Rectal smooth muscle tissue (tissue), 1 donor: ENCODE data around the gene RFX2.

Experiments used
- H3K27ac ChIP-seq: one replicate; pipeline ENCODE4 v1.7.0; 2013; ENCODE audit warnings: low read depth, low read length, inconsistent platforms
- H3K27me3 ChIP-seq: one replicate; pipeline ENCODE4 v1.7.0; 2013; ENCODE audit warnings: low read length; ENCODE audit not compliant: control insufficient read depth, insufficient read depth
- H3K36me3 ChIP-seq: one replicate; pipeline ENCODE4 v1.7.0; 2013; ENCODE audit warnings: low read length; ENCODE audit not compliant: control insufficient read depth, insufficient read depth
- H3K4me1 ChIP-seq: one replicate; pipeline ENCODE4 v1.7.0; 2013; ENCODE audit warnings: low read length; ENCODE audit not compliant: control insufficient read depth, insufficient read depth
- H3K4me3 ChIP-seq: one replicate; pipeline ENCODE4 v1.7.0; 2013; ENCODE audit warnings: low read length
- H3K9ac ChIP-seq: one replicate; pipeline ENCODE4 v1.7.0; 2013; ENCODE audit warnings: low read length

RFX2 gene

DNA sequence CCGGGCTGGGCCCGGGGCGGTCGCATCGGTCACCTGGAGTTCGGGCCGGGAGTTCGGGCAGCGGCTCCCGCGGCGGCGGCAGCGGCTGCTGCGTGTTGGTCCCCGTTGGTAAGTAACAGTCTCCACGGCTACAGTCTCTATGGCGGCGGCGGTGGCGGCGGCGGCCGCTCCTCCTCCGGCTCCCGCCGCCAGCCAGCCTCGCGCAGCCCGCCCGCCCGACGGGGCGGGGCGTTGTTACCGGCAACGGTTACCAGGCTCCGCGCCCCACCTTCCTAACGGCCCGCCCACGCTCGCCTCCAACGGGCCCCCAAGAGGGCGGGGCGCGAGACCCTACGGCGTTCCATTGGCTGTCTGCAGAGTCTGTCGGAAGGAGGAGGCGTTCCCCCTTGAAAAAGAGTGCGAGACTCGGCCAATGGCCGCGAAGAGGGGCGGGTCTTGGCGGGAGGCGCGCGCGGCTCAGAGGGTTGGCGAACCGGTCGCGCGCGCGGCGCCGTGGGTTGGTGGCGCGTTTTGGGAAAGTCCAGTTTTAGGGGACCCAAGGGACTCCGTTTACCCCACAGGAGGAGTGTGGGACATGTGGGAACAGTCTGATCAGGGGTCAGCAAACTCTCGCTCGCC is at the start of gene RFX2:
RFX2 (minus strand) TSS at position 141 of the 618 bp plus-strand sequence. CDS start 63,004 bp downstream, outside the sequence.
- Histone ChIP-seq H3K9ac (peak within 1 kb of the TSS; percentile 62), H3K27ac (peak within 1 kb of the TSS; percentile 95), H3K36me3 (no peaks in the 10 kb centered on the region), H3K4me3 (peak within 1 kb of the TSS; percentile 88), H3K27me3 (no peaks in the 10 kb centered on the region), H3K4me1 (no peaks in the 10 kb centered on the region)

DNA sequence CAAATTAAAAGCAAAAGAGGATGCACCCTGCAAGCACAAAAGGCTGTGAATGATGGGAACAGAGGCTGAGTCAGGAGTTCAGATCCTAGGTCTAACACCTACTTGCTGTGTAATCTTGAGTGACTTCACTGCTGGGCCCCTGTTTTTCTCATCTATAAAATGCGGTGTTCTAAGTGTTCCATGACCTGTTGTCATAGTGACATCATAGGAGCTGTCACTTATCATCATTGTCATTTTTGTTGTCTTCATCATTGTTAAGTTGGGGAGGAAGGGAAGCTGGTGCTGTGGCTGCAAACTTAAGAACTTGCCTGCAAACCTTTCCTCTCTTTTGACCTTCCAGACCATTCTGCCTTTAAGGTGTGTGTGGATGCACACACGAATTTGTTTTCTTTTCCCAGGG is 45.7 kb upstream of the RFX2 start:
- Histone ChIP-seq H3K27ac (no peak overlapping the region), H3K36me3 (no peaks in the 10 kb centered on the region), H3K9ac (no peak overlapping the region), H3K27me3 (no peaks in the 10 kb centered on the region), H3K4me1 (no peaks in the 10 kb centered on the region), H3K4me3 (no peak overlapping the region)

DNA sequence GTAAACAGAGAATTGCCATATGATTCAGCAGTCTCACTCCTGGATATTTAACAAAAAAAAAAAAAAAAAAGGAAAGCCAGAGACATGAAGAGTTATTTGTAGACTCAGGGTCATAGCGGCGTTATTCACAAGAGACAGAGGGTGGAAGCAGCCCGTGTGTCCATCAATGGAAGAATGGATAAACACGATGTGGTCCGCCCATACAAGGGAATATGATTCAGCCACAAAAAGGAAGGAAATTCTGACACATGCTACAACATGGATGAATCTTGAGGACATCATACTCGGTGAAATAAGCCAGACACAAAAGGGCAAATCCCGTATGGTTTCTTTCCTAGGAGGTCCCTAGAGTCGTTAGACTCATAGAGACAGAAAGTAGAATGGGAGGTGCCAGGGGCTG is 40.0 kb upstream of the RFX2 start:
- no peaks in the 10 kb centered on the region for H3K36me3 ChIP-seq
- H3K4me1 ChIP-seq, result no peaks in the 10 kb centered on the region
- H3K27me3 ChIP-seq, result no peaks in the 10 kb centered on the region
- no peak overlapping the region for H3K4me3 ChIP-seq
- H3K9ac ChIP-seq, result no peak overlapping the region
- no peak overlapping the region for H3K27ac ChIP-seq

DNA sequence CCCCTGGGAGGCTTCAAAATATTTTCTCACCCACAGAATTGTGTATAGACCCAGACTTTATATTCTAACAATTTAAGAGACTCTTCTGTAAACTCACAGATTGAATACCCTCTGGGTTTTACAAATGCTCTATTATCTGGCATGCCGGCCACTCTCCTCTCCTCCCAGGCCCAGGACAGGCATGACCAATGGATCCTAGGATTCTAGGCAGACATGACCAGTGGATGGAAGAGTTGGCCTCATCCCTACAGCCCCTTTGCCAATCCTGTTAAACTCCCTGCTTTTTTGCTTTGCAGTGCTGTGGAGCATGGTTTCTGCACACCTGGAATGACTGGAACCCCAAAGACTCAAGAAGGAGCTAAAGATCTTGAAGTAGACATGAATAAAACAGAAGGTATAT is 30.9 kb upstream of the RFX2 start:
- Histone ChIP-seq H3K36me3 (no peaks in the 10 kb centered on the region), H3K4me1 (no peaks in the 10 kb centered on the region), H3K27me3 (no peaks in the 10 kb centered on the region), H3K27ac (no peak overlapping the region), H3K4me3 (no peak overlapping the region), H3K9ac (no peak overlapping the region)

DNA sequence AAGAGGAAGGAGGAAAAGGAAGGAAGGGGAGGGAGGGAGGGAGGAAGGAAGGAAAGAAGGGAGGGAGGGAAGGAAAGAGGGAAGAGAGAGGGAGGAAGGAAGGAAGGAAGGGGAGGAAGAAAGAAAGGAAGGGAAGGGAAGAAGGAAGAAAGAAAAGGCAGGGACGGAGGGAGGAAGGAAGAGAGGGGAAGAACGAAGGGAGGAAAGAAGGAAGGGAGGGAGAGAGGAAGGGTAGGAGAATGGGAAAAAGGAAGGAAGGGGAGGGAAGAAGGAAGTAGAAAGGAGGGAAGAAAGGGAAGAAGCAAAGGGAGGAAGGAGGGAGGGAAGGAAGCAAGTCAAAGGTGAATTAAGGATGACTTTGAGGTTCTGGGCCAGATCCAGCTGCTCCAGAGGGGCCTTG is 28.2 kb upstream of the RFX2 start:
- Histone ChIP-seq H3K4me3 (no peak overlapping the region), H3K4me1 (no peaks in the 10 kb centered on the region), H3K9ac (no peak overlapping the region), H3K27me3 (no peaks in the 10 kb centered on the region), H3K27ac (no peak overlapping the region), H3K36me3 (no peaks in the 10 kb centered on the region)

DNA sequence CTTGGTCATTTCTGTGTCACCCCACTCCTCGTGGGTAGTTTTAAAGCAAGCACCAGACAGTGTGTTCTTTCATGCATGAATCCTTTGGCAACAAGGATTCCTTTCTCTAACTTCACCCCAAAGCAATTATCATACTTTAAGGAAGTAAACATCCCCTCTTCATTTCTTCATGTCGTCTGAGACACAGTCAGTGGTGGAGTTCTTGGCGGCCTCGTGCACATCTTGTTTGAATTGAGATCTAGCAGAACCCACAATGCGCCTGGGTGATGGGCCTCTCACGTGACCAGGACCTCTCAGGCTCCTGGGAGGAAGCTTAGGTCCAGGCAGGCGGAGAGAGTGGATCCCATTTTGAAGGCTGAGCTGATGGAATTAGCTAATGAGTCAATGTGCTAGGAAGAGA is 27.8 kb upstream of the RFX2 start:
- Histone ChIP-seq H3K27ac (no peak overlapping the region), H3K4me1 (no peaks in the 10 kb centered on the region), H3K9ac (no peak overlapping the region), H3K36me3 (no peaks in the 10 kb centered on the region), H3K4me3 (no peak overlapping the region), H3K27me3 (no peaks in the 10 kb centered on the region)

DNA sequence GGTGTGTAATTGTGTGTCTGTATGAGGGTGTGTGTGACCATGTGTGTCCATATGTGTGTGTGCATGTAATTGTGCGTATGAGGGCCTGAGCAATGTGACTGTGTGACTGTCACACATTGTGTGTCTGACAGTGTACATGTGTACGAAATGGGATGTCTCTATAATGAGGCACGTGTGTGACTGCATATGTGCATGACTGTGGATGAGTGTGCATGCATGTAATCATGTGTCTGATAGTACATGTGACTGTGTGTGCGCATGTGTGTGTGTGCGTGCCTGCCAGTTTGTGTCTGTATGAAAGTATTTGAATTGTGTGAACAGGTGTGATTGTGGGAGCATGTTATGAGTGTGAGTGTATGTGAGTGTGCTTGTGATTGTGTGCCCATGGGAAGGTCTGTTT is 22.9 kb upstream of the RFX2 start:
- H3K36me3 ChIP-seq, result no peaks in the 10 kb centered on the region
- no peak overlapping the region for H3K4me3 ChIP-seq
- H3K27ac ChIP-seq, result no peak overlapping the region
- no peaks in the 10 kb centered on the region for H3K4me1 ChIP-seq
- H3K27me3 ChIP-seq, result no peaks in the 10 kb centered on the region
- no peak overlapping the region for H3K9ac ChIP-seq

DNA sequence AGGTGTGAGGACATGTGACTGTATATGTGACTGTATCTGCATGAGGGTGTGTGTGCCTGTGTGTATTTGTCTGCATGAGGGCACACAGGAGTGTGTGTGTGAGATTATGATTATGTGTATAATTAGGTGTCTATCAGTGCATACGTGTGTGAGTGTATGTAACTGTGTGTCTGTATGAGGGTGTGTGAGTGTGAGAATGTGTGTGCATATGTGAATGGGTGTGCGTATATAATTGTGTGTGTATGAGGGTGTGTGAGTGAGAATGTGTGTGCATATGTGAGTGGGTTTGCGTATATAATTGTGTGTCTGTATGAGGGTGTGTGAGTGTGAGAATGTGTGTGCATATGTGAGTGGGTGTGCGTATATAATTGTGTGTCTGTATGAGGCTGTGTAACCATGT is 22.2 kb upstream of the RFX2 start:
- Histone ChIP-seq H3K9ac (no peak overlapping the region), H3K36me3 (no peaks in the 10 kb centered on the region), H3K27me3 (no peaks in the 10 kb centered on the region), H3K27ac (no peak overlapping the region), H3K4me3 (no peak overlapping the region), H3K4me1 (no peaks in the 10 kb centered on the region)

DNA sequence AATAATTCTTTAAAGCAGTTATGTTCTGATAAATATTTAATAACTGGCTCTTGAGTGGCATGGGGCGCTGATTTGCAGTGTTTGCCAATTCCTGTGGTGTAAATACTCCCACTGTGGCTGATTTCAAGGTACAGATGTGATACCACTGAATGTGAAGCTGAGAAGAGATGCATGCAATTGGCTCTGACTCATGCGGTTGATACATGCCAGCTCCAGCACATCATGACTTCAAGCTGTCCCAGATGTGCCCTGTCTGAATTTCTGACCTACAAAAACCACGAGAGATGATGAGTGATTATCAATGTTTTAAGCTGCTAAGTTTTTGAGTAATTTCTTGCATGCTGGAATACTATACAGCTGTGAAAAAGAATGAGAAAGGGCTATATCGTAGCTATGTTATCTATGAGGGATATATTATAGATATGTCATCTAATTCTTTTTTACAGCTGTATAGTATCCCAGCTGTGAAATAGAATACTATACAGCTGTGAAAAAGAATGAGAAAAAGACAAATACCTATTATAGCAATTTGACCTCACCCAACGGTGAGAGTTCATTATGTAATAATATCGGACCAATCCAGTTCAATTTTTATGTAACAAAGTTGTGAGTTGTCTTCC is 17.5 kb upstream of the RFX2 start:
- Histone ChIP-seq H3K36me3 (no peaks in the 10 kb centered on the region), H3K4me1 (no peaks in the 10 kb centered on the region), H3K27ac (no peak overlapping the region), H3K4me3 (no peak overlapping the region), H3K9ac (no peak overlapping the region), H3K27me3 (no peaks in the 10 kb centered on the region)

DNA sequence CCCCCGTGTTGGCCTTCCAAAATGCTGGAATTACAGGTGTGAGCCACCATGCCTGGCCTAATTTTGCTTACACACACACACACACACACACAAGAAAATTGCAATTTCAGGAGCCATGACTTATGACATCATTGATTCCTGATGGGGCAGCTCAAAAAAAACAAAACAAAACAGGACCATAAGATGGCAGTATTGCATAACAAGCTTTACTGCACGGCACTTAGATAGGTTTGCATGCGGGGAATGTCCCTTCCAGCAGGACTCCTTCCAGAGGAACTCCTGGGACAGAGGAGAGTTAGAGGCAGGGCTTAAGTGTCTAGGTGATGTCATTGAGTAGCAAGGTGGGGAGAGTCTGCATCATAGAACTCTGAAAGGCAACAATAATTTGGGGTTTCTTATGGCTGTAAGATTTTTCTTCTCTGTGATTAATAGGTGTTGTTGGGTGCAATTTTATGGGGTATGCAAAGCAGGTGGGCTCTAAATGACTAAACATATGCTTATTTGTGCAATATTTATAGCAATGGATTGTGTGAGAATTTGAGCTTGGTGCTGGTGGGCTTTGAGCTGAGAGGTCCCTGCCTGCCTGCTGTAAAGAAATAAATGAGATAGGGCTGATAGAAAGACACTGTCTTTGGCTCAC is 16.2 kb upstream of the RFX2 start:
- Histone ChIP-seq H3K9ac (no peak overlapping the region), H3K4me1 (no peaks in the 10 kb centered on the region), H3K36me3 (no peaks in the 10 kb centered on the region), H3K27ac (no peak overlapping the region), H3K27me3 (no peaks in the 10 kb centered on the region), H3K4me3 (no peak overlapping the region)

DNA sequence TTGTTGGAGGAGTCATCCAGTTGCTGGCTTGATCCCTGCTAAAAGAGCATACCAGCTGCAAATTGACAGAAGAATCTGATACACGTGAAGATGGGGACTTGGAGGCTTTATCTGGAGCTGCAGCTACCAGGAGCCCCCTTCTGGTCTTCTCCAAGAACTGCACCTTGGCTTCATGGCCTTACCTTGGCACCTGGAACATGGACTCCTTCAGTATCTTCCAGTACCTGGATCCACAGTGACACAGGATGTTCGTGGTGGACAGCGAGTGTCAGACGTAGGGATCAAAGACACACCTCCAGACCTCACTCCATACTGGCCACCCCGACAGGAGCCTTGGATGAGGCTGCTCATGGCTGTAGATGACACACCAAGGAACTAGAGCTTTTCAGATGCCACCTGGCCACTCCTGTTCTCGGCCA is 15.3 kb upstream of the RFX2 start:
- no peak overlapping the region for H3K4me3 ChIP-seq
- H3K36me3 ChIP-seq, result no peaks in the 10 kb centered on the region
- no peaks in the 10 kb centered on the region for H3K4me1 ChIP-seq
- no peak overlapping the region for H3K27ac ChIP-seq
- no peak overlapping the region for H3K9ac ChIP-seq
- no peaks in the 10 kb centered on the region for H3K27me3 ChIP-seq

DNA sequence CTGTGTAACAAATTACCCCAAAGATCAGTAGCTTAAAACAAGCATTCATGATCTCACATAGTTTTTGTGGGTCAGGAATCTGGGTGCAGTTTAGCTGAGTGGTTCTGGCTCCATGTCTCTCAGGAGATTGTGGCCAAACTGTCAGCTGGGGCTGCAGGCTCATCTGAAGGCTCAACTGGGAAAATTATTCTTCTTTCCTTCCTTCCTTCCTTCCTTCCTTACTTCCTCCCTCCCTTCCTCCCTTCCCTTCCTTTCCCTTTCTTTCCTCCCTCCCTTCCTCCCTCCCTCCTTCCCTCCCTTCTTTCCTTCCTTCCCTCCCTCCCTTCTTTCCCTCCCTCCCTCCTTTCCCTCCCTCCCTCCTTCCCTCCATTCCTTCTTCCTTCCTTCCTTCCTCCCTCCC is 8.7 kb upstream of the RFX2 start:
- Histone ChIP-seq H3K9ac (no peak overlapping the region), H3K27ac (no peak overlapping the region), H3K27me3 (no peaks in the 10 kb centered on the region), H3K4me1 (no peaks in the 10 kb centered on the region), H3K36me3 (no peaks in the 10 kb centered on the region), H3K4me3 (no peak overlapping the region)

DNA sequence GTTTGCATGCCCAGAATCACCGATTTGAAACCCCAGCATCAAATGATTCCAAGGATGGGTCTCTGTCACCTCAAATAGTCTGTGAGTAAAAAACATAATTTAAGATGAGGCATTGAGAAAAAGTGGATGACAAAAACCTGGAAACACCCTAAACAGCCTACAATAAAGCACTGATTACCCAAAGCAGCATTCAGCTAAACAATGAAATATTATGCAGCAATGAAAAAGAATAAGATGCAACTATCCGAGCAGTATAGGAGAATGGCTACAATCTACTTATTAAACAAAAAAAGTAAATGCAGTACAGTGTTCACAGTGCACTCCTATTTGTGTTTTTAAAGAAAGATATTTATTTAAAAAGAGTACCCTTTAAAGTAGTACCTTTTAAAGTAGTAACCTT is 7.7 kb upstream of the RFX2 start:
- no peak overlapping the region for H3K9ac ChIP-seq
- no peak overlapping the region for H3K27ac ChIP-seq
- H3K4me1 ChIP-seq, result no peaks in the 10 kb centered on the region
- H3K27me3 ChIP-seq, result no peaks in the 10 kb centered on the region
- no peak overlapping the region for H3K4me3 ChIP-seq
- no peaks in the 10 kb centered on the region for H3K36me3 ChIP-seq
